Transverse colon (tissue), 4 donors: ENCODE data around the gene STK40. TPM values are rescaled to one million over a fixed set of nuclear protein-coding genes. Genes with fewer than 3 reads are reported as not detected.

Source experiments
- DNase-seq: peaks from one replicate; pipeline ENCODE4 v3.0.0-alpha.2; 2019
- H3K27ac ChIP-seq, 4 donors: fragments of 200-600 bp; sonication (generic); 2 replicates each; pipeline ENCODE4 v1.5.1; 2016 to 2018; ENCODE audit warnings: inconsistent platforms in 4 of 4
- H3K27me3 ChIP-seq: fragments of 200-600 bp; sonication (generic); 2 replicates; pipeline ENCODE4 v1.5.1; 2017; ENCODE audit warnings: inconsistent platforms
- H3K36me3 ChIP-seq, 4 donors: fragments of 200-600 bp; sonication (generic); 2 replicates each; pipeline ENCODE4 v1.5.1; 2017 to 2019; ENCODE audit warnings: inconsistent platforms in 4 of 4
- H3K4me1 ChIP-seq, 4 donors: fragments of 200-600 bp; sonication (generic); 2 replicates each; pipeline ENCODE4 v1.5.1; 2017 to 2020; ENCODE audit warnings: inconsistent platforms in 4 of 4
- H3K4me3 ChIP-seq, 4 donors: fragments of 200-600 bp; sonication (generic); 1 replicate in 1 of 4; 2 replicates in 3 of 4; pipeline versions ENCODE4 v1.5.1 to v1.6.1; 2017 to 2019; ENCODE audit warnings: inconsistent platforms in 4 of 4
- H3K9me3 ChIP-seq, 2 donors: fragments of 200-600 bp; sonication (generic); 2 replicates each; pipeline ENCODE4 v1.5.1; 2017 to 2019; ENCODE audit warnings: inconsistent platforms in 2 of 2
- CTCF ChIP-seq, 5 experiments: fragments of 200-600 bp in 3 of 5; fragments of 450-650 bp in 2 of 5; sonication (generic) in 3 of 5; IDR thresholded peaks; 1 replicate in 2 of 5; 2 replicates in 3 of 5; pipeline ENCODE4 v1.5.1; 2016 to 2017; ENCODE audit warnings: antibody characterized with exemption in 5 of 5, inconsistent platforms in 3 of 5, mild to moderate bottlenecking in 2 of 5, moderate library complexity in 1 of 5
- EP300 ChIP-seq: sonication (generic); formaldehyde crosslinking; IDR thresholded peaks from one replicate; pipeline ENCODE4 v1.6.1; 2017; ENCODE audit warnings: antibody characterized with exemption, low read depth
- POLR2A ChIP-seq: fragments of 450-650 bp; IDR thresholded peaks from one replicate; pipeline ENCODE4 v1.6.1; 2016; ENCODE audit warnings: antibody characterized with exemption, mild to moderate bottlenecking, moderate library complexity
- POLR2AphosphoS5 ChIP-seq, 3 donors: sonication (generic); formaldehyde crosslinking; IDR thresholded peaks; one replicate each; pipeline ENCODE4 v1.6.1; 2016; ENCODE audit warnings: antibody characterized with exemption in 3 of 3
- WGBS, 2 donors: methylation state at CpG; one replicate each; pipeline ENCODE4 v1.1.5; 2018; ENCODE audit warnings: low coverage in 1 of 2; 5-methylcytosine and 5-hydroxymethylcytosine counted together
- in situ Hi-C, 4 donors: fragments of 200-750 bp; cut with MboI; loops; one replicate each; pipeline versions ENCODE4 v1.15.0 to v1.15.1; 2017; ENCODE audit warnings: low sequenced_read_pairs in 3 of 4, low pct_ligation_motif_present in 1 of 4, low pct_unique_long_range_greater_than_20kb in 1 of 4
- intact Hi-C: fragments of 100-400 bp; cut with DNase I; formaldehyde crosslinking; loops from one replicate; pipeline ENCODE4 v1.15.1; 2023; ENCODE audit warnings: low total_unique reads
- total RNA-seq, 4 donors: library from RNA; depleted of rRNA; stranded (reverse); fragments of >200 nt; gene quantifications; one replicate each; pipeline ENCODE4 v1.1.0, GENCODE V29; 2016

Gene STK40
- total RNA-seq, 4 donors from 2014 or later = 34.0 to 154 (median 44.3) TPM

GRCh38 chr1:36397378-36398230 is 11.9 kb upstream of the STK40 start, which contains the start of gene LSM10:
TSS of gene LSM10 (minus strand) at chr1:36397908. CDS start at chr1:36394129, 3,779 bp downstream.
- peaks cover 0 to 17% (median 11%) of the 10 kb centered on the region in 4 donors for H3K4me1 ChIP-seq
- no peaks in the 10 kb centered on the region for H3K27me3 ChIP-seq
- WGBS, 2 donors = 0% methylated on average over 2 to 48 of the region's 60 CpGs
- peak within 1 kb of the TSS; percentile 55 to 89 (median 79) for H3K4me3 ChIP-seq
- in situ Hi-C loops = no loop called here
- no peak for TF ChIP-seq CTCF (IDR thresholded peaks at IDR 0.05)
- no peak for TF ChIP-seq EP300
- TF ChIP-seq POLR2A = peak; percentile 92
- TF ChIP-seq POLR2AphosphoS5 (IDR thresholded peaks at IDR 0.05) = peak; percentile 98 to 99 (median 98)
- H3K9me3 ChIP-seq = no peaks in the 10 kb centered on the region
- peak within 1 kb of the TSS; percentile 91 to 96 (median 95) for H3K27ac ChIP-seq
- peak; percentile 96 for DNase-seq
- intact Hi-C loops = no loop called here
- H3K36me3 ChIP-seq = peaks cover 0 to 12% (median 2%) of the 10 kb centered on the region in 4 donors

DNA sequence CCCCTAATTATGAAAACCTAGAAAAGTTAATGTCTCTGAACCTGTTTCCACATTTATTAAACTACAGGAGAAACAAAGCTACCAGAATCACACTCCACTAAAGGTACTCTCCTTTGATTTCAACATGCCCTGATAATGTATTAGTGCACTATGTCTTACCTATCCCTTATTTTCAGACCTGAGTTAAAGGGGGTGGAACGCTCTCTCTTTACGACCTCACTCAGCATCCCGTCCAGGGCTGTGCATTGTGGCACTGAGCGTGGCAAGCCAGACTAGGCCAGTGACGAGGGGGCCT is 11.3 kb upstream of the STK40 start:
- peak overlapping the region; percentile 55 to 89 (median 79) for H3K4me3 ChIP-seq
- in situ Hi-C loops (no loop called here), intact Hi-C loops (no loop called here)
- 0 to 9% methylated on average over 3 to 5 of the region's 5 CpGs for WGBS, 2 donors
- H3K27ac ChIP-seq = peak overlapping the region; percentile 91 to 96 (median 95)
- TF ChIP-seq POLR2AphosphoS5 (IDR thresholded peaks at IDR 0.05) (no peak), POLR2A (no peak), CTCF (IDR thresholded peaks at IDR 0.05) (no peak), EP300 (no peak)
- no peak for DNase-seq
- peaks cover 0 to 17% (median 11%) of the 10 kb centered on the region in 4 donors for H3K4me1 ChIP-seq
- peaks cover 0 to 12% (median 5%) of the 10 kb centered on the region in 4 donors for H3K36me3 ChIP-seq
- no peaks in the 10 kb centered on the region for H3K27me3 ChIP-seq
- no peaks in the 10 kb centered on the region for H3K9me3 ChIP-seq

GRCh38 chr1:36396359-36396758 is 10.6 kb upstream of the STK40 start:
- no peak for DNase-seq
- H3K4me1 ChIP-seq = peaks cover 0 to 17% (median 11%) of the 10 kb centered on the region in 4 donors
- H3K9me3 ChIP-seq = no peaks in the 10 kb centered on the region
- peak overlapping the region in 1 of 4 donors; percentile 78 for H3K4me3 ChIP-seq
- intact Hi-C loops (no loop called here), in situ Hi-C loops (no loop called here)
- 85% methylated on average over 6 of the region's 6 CpGs; no CpG with 5 or more reads in 1 of the 2 donors for WGBS, 2 donors
- TF ChIP-seq EP300 (no peak), POLR2A (no peak), POLR2AphosphoS5 (IDR thresholded peaks at IDR 0.05) (no peak), CTCF (IDR thresholded peaks at IDR 0.05) (no peak)
- no peaks in the 10 kb centered on the region for H3K27me3 ChIP-seq
- peaks cover 0 to 15% (median 6%) of the 10 kb centered on the region in 4 donors for H3K36me3 ChIP-seq
- H3K27ac ChIP-seq = peak overlapping the region; percentile 91 to 96 (median 95)

DNA sequence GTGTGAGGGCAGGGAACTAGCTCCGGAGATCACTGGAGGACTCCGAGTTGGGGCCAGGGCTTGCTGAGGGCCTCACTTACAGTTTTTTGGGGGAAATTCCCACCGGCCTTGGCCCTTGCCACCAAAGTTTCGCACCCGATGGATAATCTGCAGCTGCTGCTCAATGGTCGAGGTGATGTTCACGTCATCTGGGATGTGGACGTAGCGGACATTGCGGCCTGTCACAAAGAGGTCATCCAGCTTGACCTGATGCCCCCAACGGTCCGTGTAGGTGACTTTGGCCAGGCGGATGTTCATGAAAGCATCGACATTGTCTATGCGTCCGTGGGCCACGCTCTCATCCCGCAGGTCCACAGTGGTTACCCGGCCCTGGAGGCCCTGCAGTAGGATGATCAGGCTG is 8.0 kb upstream of the STK40 start:
- TF ChIP-seq POLR2A = no peak
- no peak for TF ChIP-seq POLR2AphosphoS5 (IDR thresholded peaks at IDR 0.05)
- no peak for TF ChIP-seq EP300
- no peak for TF ChIP-seq CTCF (IDR thresholded peaks at IDR 0.05)
- DNase-seq = no peak
- no peak overlapping the region for H3K27ac ChIP-seq
- intact Hi-C loops = no loop called here
- H3K4me1 ChIP-seq = peaks cover 0 to 28% (median 11%) of the 10 kb centered on the region in 4 donors
- H3K4me3 ChIP-seq = no peak overlapping the region
- no peaks in the 10 kb centered on the region for H3K9me3 ChIP-seq
- peaks cover 0 to 18% (median 7%) of the 10 kb centered on the region in 4 donors for H3K36me3 ChIP-seq
- WGBS, 2 donors = 95% methylated on average over 18 of the region's 19 CpGs; no CpG with 5 or more reads in 1 of the 2 donors
- in situ Hi-C loops = no loop called here
- H3K27me3 ChIP-seq = no peaks in the 10 kb centered on the region
